HEK293 (cell line): ENCODE results near the gene ZNF629.
A peak's percentile ranks its signal among the peaks of the same experiment; 100 is the strongest.

ENCODE experiments used
- CTCF ChIA-PET: fragments of 350-600 bp; formaldehyde crosslinking; extraction: SDS; loops from one replicate; lab custom pipeline; 2021; ENCODE audit warnings: antibody characterized with exemption; lab: Yijun Ruan, JAX
- POLR2A ChIA-PET: fragments of 300-600 bp; formaldehyde crosslinking; extraction: SDS; loops from one replicate; lab custom pipeline; 2020; ENCODE audit warnings: antibody characterized with exemption, inconsistent platforms; lab: Yijun Ruan, JAX
- H3K27ac ChIP-seq: fragments of 200-500 bp; sonication (Bioruptor generic); 2 replicates; pipeline ENCODE4 v1.5.1; 2014; ENCODE audit warnings: low read depth, low read length, control low read depth, inconsistent platforms; ENCODE audit errors: extremely low read depth
- H3K36me3 ChIP-seq, 2 experiments: fragments of 200-500 bp in 1 of 2; sonication (Bioruptor generic) in 1 of 2; 1 replicate in 1 of 2; 2 replicates in 1 of 2; pipeline ENCODE4 v1.5.1; 2014 to 2017; ENCODE audit warnings: inconsistent platforms in 2 of 2, low read length in 2 of 2; ENCODE audit not compliant: control insufficient read depth in 2 of 2, insufficient read depth in 1 of 2
- H3K4me1 ChIP-seq: fragments of 200-500 bp; sonication (Bioruptor generic); 2 replicates; pipeline ENCODE4 v1.5.1; 2014; ENCODE audit warnings: mild to moderate bottlenecking, low read length, inconsistent platforms; ENCODE audit not compliant: control insufficient read depth, insufficient read depth
- H3K4me3 ChIP-seq: 2 replicates; pipeline ENCODE4 v1.5.1; 2011; ENCODE audit warnings: low read depth, mild to moderate bottlenecking, control low read depth, low read length, moderate library complexity
- H3K9me3 ChIP-seq: fragments of 200-500 bp; sonication (Bioruptor generic); 2 replicates; pipeline ENCODE4 v1.5.1; 2014; ENCODE audit warnings: low read depth, low read length, inconsistent platforms; ENCODE audit not compliant: control insufficient read depth, insufficient read depth
- BCL11A ChIP-seq: fragments of 450-650 bp; formaldehyde crosslinking; IDR thresholded peaks from 2 replicates; pipeline ENCODE4 v1.5.1; 2016; ENCODE audit warnings: low read depth, missing biosample characterization, missing genetic modification characterization
- FEZF1 ChIP-seq: fragments of 450-650 bp; formaldehyde crosslinking; IDR thresholded peaks from 2 replicates; pipeline ENCODE4 v1.5.1; 2016; ENCODE audit warnings: missing biosample characterization, missing genetic modification characterization
- HOXA7 ChIP-seq: sonication (generic); formaldehyde crosslinking; IDR thresholded peaks from 2 replicates; pipeline ENCODE4 v1.8.1; 2022; ENCODE audit warnings: missing genetic modification reagents, borderline replicate concordance
- SCRT2 ChIP-seq: fragments of 450-650 bp; formaldehyde crosslinking; IDR thresholded peaks from 2 replicates; pipeline ENCODE4 v1.5.1; 2016; ENCODE audit warnings: missing biosample characterization, missing genetic modification characterization
- SP7 ChIP-seq: fragments of 450-650 bp; formaldehyde crosslinking; IDR thresholded peaks from 2 replicates; pipeline ENCODE4 v1.5.1; 2016; ENCODE audit warnings: missing biosample characterization, missing genetic modification characterization
- YY1 ChIP-seq: fragments of 450-650 bp; formaldehyde crosslinking; IDR thresholded peaks from 2 replicates; pipeline ENCODE4 v1.5.1; 2018; ENCODE audit warnings: missing biosample characterization, missing genetic modification characterization
- YY2 ChIP-seq: fragments of 450-650 bp; formaldehyde crosslinking; IDR thresholded peaks from 2 replicates; pipeline ENCODE4 v1.5.1; 2016; ENCODE audit warnings: missing biosample characterization, missing genetic modification characterization
- ZBTB17 ChIP-seq: fragments of 450-650 bp; formaldehyde crosslinking; IDR thresholded peaks from 2 replicates; pipeline ENCODE4 v1.5.1; 2016; ENCODE audit warnings: missing biosample characterization, missing genetic modification characterization
- ZBTB7A ChIP-seq: fragments of 450-650 bp; formaldehyde crosslinking; IDR thresholded peaks from 2 replicates; pipeline ENCODE4 v1.5.1; 2016; ENCODE audit warnings: low read depth, missing biosample characterization, missing genetic modification characterization
- ZFP37 ChIP-seq: fragments of 450-650 bp; formaldehyde crosslinking; IDR thresholded peaks from 2 replicates; pipeline ENCODE4 v1.5.1; 2016; ENCODE audit warnings: missing biosample characterization, missing genetic modification characterization
- ZIC2 ChIP-seq: fragments of 450-650 bp; formaldehyde crosslinking; IDR thresholded peaks from 2 replicates; pipeline ENCODE4 v1.5.1; 2016; ENCODE audit warnings: missing biosample characterization, missing genetic modification characterization
- ZNF157 ChIP-seq: fragments of 450-650 bp; formaldehyde crosslinking; IDR thresholded peaks from 2 replicates; pipeline ENCODE4 v1.5.1; 2016; ENCODE audit warnings: missing biosample characterization, missing genetic modification characterization
- ZNF561 ChIP-seq: fragments of 450-650 bp; IDR thresholded peaks from 2 replicates; pipeline ENCODE4 v1.5.1; 2018; ENCODE audit warnings: missing biosample characterization, missing genetic modification characterization, borderline replicate concordance
- ZNF596 ChIP-seq: fragments of 450-650 bp; IDR thresholded peaks from 2 replicates; pipeline ENCODE4 v1.5.0; 2018; ENCODE audit warnings: missing biosample characterization, mild to moderate bottlenecking, missing genetic modification characterization, moderate library complexity
- ZNF623 ChIP-seq: fragments of 450-650 bp; formaldehyde crosslinking; IDR thresholded peaks from 2 replicates; pipeline ENCODE4 v1.5.1; 2016; ENCODE audit warnings: missing biosample characterization, missing genetic modification characterization
- ZNF664 ChIP-seq: fragments of 450-650 bp; formaldehyde crosslinking; IDR thresholded peaks from 2 replicates; pipeline ENCODE4 v1.5.1; 2016; ENCODE audit warnings: missing biosample characterization, missing genetic modification characterization
- ZNF677 ChIP-seq: fragments of 450-650 bp; IDR thresholded peaks from 2 replicates; pipeline ENCODE4 v1.5.0; 2018; ENCODE audit warnings: missing biosample characterization, mild to moderate bottlenecking, missing genetic modification characterization, moderate library complexity
- ZNF76 ChIP-seq: fragments of 450-650 bp; formaldehyde crosslinking; IDR thresholded peaks from 2 replicates; pipeline ENCODE4; 2016; ENCODE audit warnings: low read depth, missing biosample characterization, missing genetic modification characterization, borderline replicate concordance
- ZNF776 ChIP-seq: fragments of 450-650 bp; formaldehyde crosslinking; IDR thresholded peaks from 2 replicates; pipeline ENCODE4 v1.5.0; 2017; ENCODE audit warnings: missing biosample characterization, missing genetic modification characterization, borderline replicate concordance
- ZSCAN30 ChIP-seq: fragments of 450-650 bp; IDR thresholded peaks from 2 replicates; pipeline ENCODE4 v1.5.1; 2018; ENCODE audit warnings: missing biosample characterization, mild to moderate bottlenecking, missing genetic modification characterization, moderate library complexity
- TF ChIP-seq, protein P1 (sequence below): fragments of 450-650 bp; formaldehyde crosslinking; IDR thresholded peaks from 2 replicates; pipeline ENCODE4 v1.5.1; 2016; ENCODE audit warnings: missing biosample characterization, missing genetic modification characterization
- TF ChIP-seq, protein P2 (sequence below): fragments of 450-650 bp; formaldehyde crosslinking; IDR thresholded peaks from 2 replicates; pipeline ENCODE4 v1.5.1; 2016; ENCODE audit warnings: missing biosample characterization, missing genetic modification characterization
- TF ChIP-seq, protein P3 (sequence below): fragments of 450-650 bp; formaldehyde crosslinking; IDR thresholded peaks from 2 replicates; pipeline ENCODE4 v1.5.1; 2016; ENCODE audit warnings: missing biosample characterization, missing genetic modification characterization
- TF ChIP-seq, protein P4 (sequence below): fragments of 450-650 bp; formaldehyde crosslinking; IDR thresholded peaks from 2 replicates; pipeline ENCODE4 v1.5.1; 2016; ENCODE audit warnings: missing biosample characterization, missing genetic modification characterization, low read depth

Gene ZNF629

DNA sequence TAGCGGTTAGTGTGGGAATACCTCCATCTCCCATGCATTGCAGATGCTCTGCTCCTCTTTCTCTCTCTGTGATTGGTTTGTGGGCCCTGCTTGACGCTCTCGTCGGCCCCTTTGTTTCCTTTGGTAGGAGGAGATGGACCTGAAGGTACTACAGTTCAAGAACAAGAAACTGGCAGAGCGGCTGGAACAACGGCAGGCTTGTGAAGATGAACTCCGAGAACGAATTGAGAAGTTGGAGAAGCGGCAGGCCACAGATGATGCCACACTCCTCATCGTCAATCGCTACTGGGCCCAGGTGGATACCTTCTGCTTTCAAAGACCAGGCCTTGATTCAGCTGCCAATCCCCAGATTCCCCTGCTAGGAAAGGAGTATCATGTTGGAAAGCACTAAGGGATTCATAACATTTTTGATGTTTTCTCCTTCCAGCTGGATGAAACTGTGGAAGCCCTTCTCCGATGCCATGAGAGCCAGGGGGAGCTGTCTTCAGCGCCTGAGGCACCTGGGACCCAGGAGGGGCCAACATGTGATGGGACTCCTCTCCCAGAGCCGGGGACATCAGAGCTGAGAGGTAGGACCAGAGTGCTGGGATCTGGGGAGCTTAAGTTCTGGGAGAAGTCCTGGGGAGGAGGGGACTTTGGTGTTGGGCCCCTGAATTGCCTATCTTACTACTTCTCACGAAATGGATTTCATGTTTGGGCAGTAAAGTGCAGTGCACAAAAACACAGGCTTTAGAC, 23.8 kb downstream of the ZNF629 start:
- Histone ChIP-seq H3K4me3 (peak overlapping the region; percentile 95), H3K27ac (peak overlapping the region; percentile 65; the same call in 1 of the 2 replicates), H3K36me3 (peaks cover 13 to 79% of the 10 kb centered on the region in 2 experiments; a peak in 2 of 3 replicates), H3K9me3 (no peaks in the 10 kb centered on the region), H3K4me1 (peaks cover 4% of the 10 kb centered on the region; the same call in 1 of the 2 replicates)
- ChIA-PET CTCF (interaction anchor here (0.9 to 1.0 kb wide), 2 partner anchors 51 to 137 kb away, joined by 3 to 5 read pairs; no protein-coding TSS in a partner anchor), POLR2A (interaction anchor here (0.9 to 4.8 kb wide), 3 partner anchors 12 to 28 kb away, joined by 3 to 23 read pairs (median 21); partner anchors contain the start of gene PHKG2)
- TF ChIP-seq ZNF561 (tag by site-specific recombination): no peak
- TF ChIP-seq ZNF157: no peak
- TF ChIP-seq, protein P1, sequence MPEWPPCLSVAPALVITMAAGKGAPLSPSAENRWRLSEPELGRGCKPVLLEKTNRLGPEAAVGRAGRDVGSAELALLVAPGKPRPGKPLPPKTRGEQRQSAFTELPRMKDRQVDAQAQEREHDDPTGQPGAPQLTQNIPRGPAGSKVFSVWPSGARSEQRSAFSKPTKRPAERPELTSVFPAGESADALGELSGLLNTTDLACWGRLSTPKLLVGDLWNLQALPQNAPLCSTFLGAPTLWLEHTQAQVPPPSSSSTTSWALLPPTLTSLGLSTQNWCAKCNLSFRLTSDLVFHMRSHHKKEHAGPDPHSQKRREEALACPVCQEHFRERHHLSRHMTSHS (tag by site-specific recombination): no peak
- TF ChIP-seq ZNF596 (tag by site-specific recombination): no peak
- TF ChIP-seq ZNF664: no peak
- no peak for TF ChIP-seq ZNF677 (tag by site-specific recombination)
- TF ChIP-seq ZFP37 (tag by site-specific recombination): no peak
- TF ChIP-seq ZBTB17 (tag by site-specific recombination): peak; percentile 37

DNA sequence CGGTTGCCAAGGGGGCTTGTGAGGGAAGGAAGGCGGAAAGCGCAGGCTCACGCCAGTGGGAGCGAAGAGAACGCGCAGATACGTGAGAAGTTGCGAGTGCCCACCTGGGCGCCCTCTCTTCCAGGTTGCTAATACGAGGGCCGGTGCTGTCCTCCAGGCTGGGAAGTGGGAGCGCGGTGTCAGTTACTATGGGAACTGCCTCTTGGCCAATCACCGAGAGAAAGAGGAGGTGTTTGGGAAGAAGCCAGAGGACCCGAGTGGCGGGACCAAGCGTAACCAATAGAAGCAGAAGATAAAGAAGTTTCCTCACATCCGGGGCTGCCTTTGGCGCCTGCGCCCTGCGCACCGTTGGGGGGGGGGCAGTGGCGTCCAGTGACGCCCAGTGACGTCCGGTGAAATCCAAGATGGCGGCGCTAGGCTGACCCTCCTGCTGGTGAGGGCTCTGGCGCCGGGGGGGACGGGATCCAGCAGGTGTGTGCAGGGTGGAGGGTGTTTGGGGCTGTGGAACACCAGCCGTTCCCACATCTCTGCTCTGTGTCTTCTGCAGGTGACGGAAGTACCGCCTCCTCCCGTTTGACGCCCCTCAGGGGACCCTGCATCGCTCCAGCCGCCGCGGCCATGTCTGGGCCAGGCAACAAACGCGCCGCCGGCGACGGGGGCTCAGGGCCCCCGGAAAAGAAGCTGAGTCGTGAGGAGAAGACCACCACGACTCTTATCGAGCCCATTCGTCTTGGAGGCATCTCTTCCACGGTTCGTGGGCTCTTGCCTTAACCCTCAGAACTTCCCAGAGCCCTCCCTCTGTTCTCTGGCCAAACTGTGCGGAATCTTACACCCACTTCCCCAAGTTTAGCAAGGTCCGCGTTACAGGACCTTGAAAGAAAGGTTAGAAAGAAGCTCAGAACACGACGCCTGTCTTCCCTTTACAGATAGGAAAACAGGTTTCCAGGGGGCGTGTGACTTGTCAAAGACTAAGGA, 24.8 kb downstream of the ZNF629 start, which contains the start of the genes CFAP119 and RNF40:
TSS of gene CFAP119 (minus strand) at position 135 of the 975 bp plus-strand sequence. CDS start 314 bp downstream, outside the sequence.
TSS of gene RNF40 (plus strand) at position 395 of the 975 bp plus-strand sequence. CDS start at position 619, 224 bp downstream.
- CTCF ChIA-PET: interaction anchor here (0.9 kb wide), 1 partner anchor 138 kb away, joined by 3 read pairs; no protein-coding TSS in a partner anchor
- Histone ChIP-seq H3K4me1 (peaks cover 4% of the 10 kb centered on the region; the same call in 1 of the 2 replicates), H3K4me3 (peak within 1 kb of the TSS; percentile 95), H3K36me3 (peaks cover 7 to 77% of the 10 kb centered on the region in 2 experiments; a peak in 2 of 3 replicates), H3K27ac (peak within 1 kb of the TSS; percentile 83), H3K9me3 (no peaks in the 10 kb centered on the region)
- POLR2A ChIA-PET: interaction anchor here (1.0 to 4.8 kb wide), 3 partner anchors 13 to 14 kb away, joined by 9 to 23 read pairs (median 21); partner anchors contain the start of gene PHKG2
- TF ChIP-seq, protein P2, sequence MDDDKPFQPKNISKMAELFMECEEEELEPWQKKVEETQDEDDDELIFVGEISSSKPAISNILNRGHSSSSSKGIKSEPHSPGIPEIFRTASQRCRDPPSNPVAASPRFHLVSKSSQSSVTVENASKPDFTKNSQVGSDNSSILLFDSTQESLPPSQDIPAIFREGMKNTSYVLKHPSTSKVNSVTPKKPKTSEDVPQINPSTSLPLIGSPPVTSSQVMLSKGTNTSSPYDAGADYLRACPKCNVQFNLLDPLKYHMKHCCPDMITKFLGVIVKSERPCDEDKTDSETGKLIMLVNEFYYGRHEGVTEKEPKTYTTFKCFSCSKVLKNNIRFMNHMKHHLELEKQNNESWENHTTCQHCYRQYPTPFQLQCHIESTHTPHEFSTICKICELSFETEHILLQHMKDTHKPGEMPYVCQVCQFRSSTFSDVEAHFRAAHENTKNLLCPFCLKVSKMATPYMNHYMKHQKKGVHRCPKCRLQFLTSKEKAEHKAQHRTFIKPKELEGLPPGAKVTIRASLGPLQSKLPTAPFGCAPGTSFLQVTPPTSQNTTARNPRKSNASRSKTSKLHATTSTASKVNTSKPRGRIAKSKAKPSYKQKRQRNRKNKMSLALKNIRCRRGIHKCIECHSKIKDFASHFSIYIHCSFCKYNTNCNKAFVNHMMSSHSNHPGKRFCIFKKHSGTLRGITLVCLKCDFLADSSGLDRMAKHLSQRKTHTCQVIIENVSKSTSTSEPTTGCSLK (tag by site-specific recombination): no peak
- TF ChIP-seq ZFP37 (tag by site-specific recombination) (0 out of 2 replicates have a peak, but pooled peaks have one; percentile 21), FEZF1 (tag by site-specific recombination) (no peak; the same call in 1 of the 2 replicates), ZNF623 (tag by site-specific recombination) (no peak), SCRT2 (tag by site-specific recombination) (peak; percentile 90), ZNF76 (peak; percentile 33; the same call in 1 of the 2 replicates), BCL11A (tag by site-specific recombination) (peak; percentile 81), ZBTB7A (tag by site-specific recombination) (peak; percentile 95), YY1 (tag by site-specific recombination) (peak; percentile 98), ZNF561 (tag by site-specific recombination) (peak; percentile 46; the same call in 1 of the 2 replicates), ZSCAN30 (tag by site-specific recombination) (0 out of 2 replicates have a peak, but pooled peaks have one; percentile 20), SP7 (tag by site-specific recombination) (peak; percentile 10), HOXA7 (CRISPR knock-in tag) (no peak), YY2 (tag by site-specific recombination) (peak; percentile 93), ZIC2 (tag by site-specific recombination) (peak; percentile 51), ZNF776 (no peak)
- TF ChIP-seq, protein P3, sequence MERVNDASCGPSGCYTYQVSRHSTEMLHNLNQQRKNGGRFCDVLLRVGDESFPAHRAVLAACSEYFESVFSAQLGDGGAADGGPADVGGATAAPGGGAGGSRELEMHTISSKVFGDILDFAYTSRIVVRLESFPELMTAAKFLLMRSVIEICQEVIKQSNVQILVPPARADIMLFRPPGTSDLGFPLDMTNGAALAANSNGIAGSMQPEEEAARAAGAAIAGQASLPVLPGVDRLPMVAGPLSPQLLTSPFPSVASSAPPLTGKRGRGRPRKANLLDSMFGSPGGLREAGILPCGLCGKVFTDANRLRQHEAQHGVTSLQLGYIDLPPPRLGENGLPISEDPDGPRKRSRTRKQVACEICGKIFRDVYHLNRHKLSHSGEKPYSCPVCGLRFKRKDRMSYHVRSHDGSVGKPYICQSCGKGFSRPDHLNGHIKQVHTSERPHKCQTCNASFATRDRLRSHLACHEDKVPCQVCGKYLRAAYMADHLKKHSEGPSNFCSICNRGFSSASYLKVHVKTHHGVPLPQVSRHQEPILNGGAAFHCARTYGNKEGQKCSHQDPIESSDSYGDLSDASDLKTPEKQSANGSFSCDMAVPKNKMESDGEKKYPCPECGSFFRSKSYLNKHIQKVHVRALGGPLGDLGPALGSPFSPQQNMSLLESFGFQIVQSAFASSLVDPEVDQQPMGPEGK (tag by site-specific recombination): peak; percentile 99
- TF ChIP-seq, protein P4, sequence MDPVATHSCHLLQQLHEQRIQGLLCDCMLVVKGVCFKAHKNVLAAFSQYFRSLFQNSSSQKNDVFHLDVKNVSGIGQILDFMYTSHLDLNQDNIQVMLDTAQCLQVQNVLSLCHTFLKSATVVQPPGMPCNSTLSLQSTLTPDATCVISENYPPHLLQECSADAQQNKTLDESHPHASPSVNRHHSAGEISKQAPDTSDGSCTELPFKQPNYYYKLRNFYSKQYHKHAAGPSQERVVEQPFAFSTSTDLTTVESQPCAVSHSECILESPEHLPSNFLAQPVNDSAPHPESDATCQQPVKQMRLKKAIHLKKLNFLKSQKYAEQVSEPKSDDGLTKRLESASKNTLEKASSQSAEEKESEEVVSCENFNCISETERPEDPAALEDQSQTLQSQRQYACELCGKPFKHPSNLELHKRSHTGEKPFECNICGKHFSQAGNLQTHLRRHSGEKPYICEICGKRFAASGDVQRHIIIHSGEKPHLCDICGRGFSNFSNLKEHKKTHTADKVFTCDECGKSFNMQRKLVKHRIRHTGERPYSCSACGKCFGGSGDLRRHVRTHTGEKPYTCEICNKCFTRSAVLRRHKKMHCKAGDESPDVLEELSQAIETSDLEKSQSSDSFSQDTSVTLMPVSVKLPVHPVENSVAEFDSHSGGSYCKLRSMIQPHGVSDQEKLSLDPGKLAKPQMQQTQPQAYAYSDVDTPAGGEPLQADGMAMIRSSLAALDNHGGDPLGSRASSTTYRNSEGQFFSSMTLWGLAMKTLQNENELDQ (tag by site-specific recombination): no peak
